Endothelial cell of umbilical vein (primary cell): ENCODE measurements around the gene RAD18. TPM values are rescaled to one million over a fixed set of nuclear protein-coding genes. Genes with fewer than 3 reads are reported as not detected.

Experiments used
- BruUV-seq: library from RNA; stranded (reverse); fragments of 400-500 nt; replicated peaks from 2 replicates; lab custom pipeline; 2021; lab: Mats Ljungman, UMichigan
- CTCF ChIA-PET: fragments of 300-600, 350-600 bp; sonication (Branson Sonifier 250); formaldehyde crosslinking; loops from one replicate; lab custom pipeline; 2021; ENCODE audit warnings: antibody characterized with exemption, inconsistent platforms; lab: Charles Lee
- POLR2A ChIA-PET: fragments of 300-600, 350-600 bp; sonication (Branson Sonifier 250); formaldehyde crosslinking; loops from one replicate; lab custom pipeline; 2021; ENCODE audit warnings: antibody characterized with exemption, inconsistent platforms; lab: Charles Lee
- DNase-seq: peaks from one replicate; pipeline ENCODE4 v3.0.0-alpha.2; 2011; ENCODE audit warnings: low read depth, low spot score
- FAIRE-seq: peaks from 2 replicates; lab custom pipeline; 2011; peaks lifted over from hg19 to GRCh38; lab: Jason Lieb, UNC
- H2AFZ ChIP-seq: 2 replicates; pipeline ENCODE4 v1.6.0; 2012; ENCODE audit warnings: low read depth, low read length, control low read depth, inconsistent platforms
- H3K27ac ChIP-seq: 2 replicates; pipeline ENCODE4 v1.5.1; 2011; ENCODE audit warnings: low read depth, mild to moderate bottlenecking, control low read depth, low read length, moderate library complexity; ENCODE audit not compliant: insufficient read depth
- H3K27me3 ChIP-seq, 2 experiments: 2 replicates each; pipeline versions ENCODE4 v1.6.0 to v1.6.1; 2011; ENCODE audit warnings: low read length in 2 of 2, mixed read lengths in 1 of 2; ENCODE audit not compliant: control insufficient read depth in 2 of 2, insufficient read depth in 2 of 2
- H3K36me3 ChIP-seq, 2 experiments: 2 replicates in 1 of 2; 3 replicates in 1 of 2; pipeline ENCODE4 v1.5.1; 2011; ENCODE audit warnings: low read length in 2 of 2, mild to moderate bottlenecking in 1 of 2, moderate library complexity in 1 of 2; ENCODE audit not compliant: control insufficient read depth in 2 of 2, insufficient read depth in 2 of 2; ENCODE audit errors: extremely low read depth in 1 of 2
- H3K4me1 ChIP-seq: 3 replicates; pipeline ENCODE4 v1.5.1; 2011; ENCODE audit warnings: mild to moderate bottlenecking, low read length; ENCODE audit not compliant: control insufficient read depth, insufficient read depth; ENCODE audit errors: extremely low read depth
- H3K4me2 ChIP-seq: 2 replicates; pipeline ENCODE4 v1.6.1; 2011; ENCODE audit warnings: low read length, control low read depth, mixed read lengths; ENCODE audit not compliant: insufficient read depth
- H3K4me3 ChIP-seq, 3 experiments: fragments of 200-600 bp in 1 of 3; sonication (generic), shearing (Covaris generic) in 1 of 3; replicated peaks in 1 of 3; 2 replicates each; pipeline ENCODE4 v1.5.1; 2011 to 2016; ENCODE audit warnings: control low read depth in 3 of 3, low read length in 3 of 3, mild to moderate bottlenecking in 2 of 3, inconsistent platforms in 1 of 3, low read depth in 1 of 3, moderate library complexity in 1 of 3; ENCODE audit not compliant: insufficient read depth in 1 of 3
- H3K79me2 ChIP-seq: 2 replicates; pipeline ENCODE4 v1.6.0; 2012; ENCODE audit warnings: low read length, inconsistent platforms; ENCODE audit not compliant: control insufficient read depth, insufficient read depth
- H3K9ac ChIP-seq: replicated peaks from 2 replicates; pipeline ENCODE3; 2011; ENCODE audit warnings: low read length, control low read depth; ENCODE audit not compliant: insufficient read depth; ENCODE audit errors: extremely low read depth
- H3K9me1 ChIP-seq: replicated peaks from 3 replicates; pipeline ENCODE4 v1.6.0; 2011; ENCODE audit warnings: mild to moderate bottlenecking, low read length; ENCODE audit not compliant: control insufficient read depth, insufficient read depth; ENCODE audit errors: extremely low read depth
- H3K9me3 ChIP-seq: replicated peaks from 2 replicates; pipeline ENCODE4 v1.5.1; 2012; ENCODE audit warnings: low read length, inconsistent platforms; ENCODE audit not compliant: control insufficient read depth, insufficient read depth
- H4K20me1 ChIP-seq: replicated peaks from 2 replicates; pipeline ENCODE3; 2011; ENCODE audit warnings: mild to moderate bottlenecking, low read length; ENCODE audit not compliant: control insufficient read depth, insufficient read depth; ENCODE audit errors: extremely low read depth
- CTCF ChIP-seq, 2 donors: IDR thresholded peaks; 1 replicate in 1 of 2; 2 replicates in 1 of 2; pipeline ENCODE4 v1.5.1; 2011; ENCODE audit warnings: low read length in 2 of 2, mild to moderate bottlenecking in 2 of 2, moderate library complexity in 2 of 2, control low read depth in 1 of 2, inconsistent platforms in 1 of 2, low read depth in 1 of 2; ENCODE audit not compliant: insufficient read depth in 1 of 2; ENCODE audit errors: extremely low read depth in 1 of 2
- EZH2 ChIP-seq: IDR thresholded peaks from 2 replicates; pipeline ENCODE4 v1.6.1; 2012; ENCODE audit warnings: borderline replicate concordance, low read depth, mild to moderate bottlenecking, moderate library complexity, low read length, inconsistent platforms; ENCODE audit not compliant: severe bottlenecking
- FOS ChIP-seq: IDR thresholded peaks from 2 replicates; pipeline ENCODE4 v1.6.1; 2011; ENCODE audit warnings: mild to moderate bottlenecking, low read length, moderate library complexity, borderline replicate concordance; ENCODE audit not compliant: insufficient read depth
- GATA2 ChIP-seq: IDR thresholded peaks from 2 replicates; pipeline ENCODE4 v1.7.0; 2011; ENCODE audit warnings: low read depth, mild to moderate bottlenecking, moderate library complexity, mixed read lengths, low read length; ENCODE audit not compliant: insufficient read length, insufficient read depth
- JUN ChIP-seq: IDR thresholded peaks from 2 replicates; pipeline ENCODE4 v1.6.1; 2011; ENCODE audit warnings: borderline replicate concordance, low read depth; ENCODE audit not compliant: insufficient read length, insufficient read depth
- MAX ChIP-seq: IDR thresholded peaks from 2 replicates; pipeline ENCODE4 v1.6.1; 2011; ENCODE audit not compliant: insufficient read depth, insufficient read length
- MYC ChIP-seq: IDR thresholded peaks from one replicate; pipeline ENCODE4 v1.6.1; 2011; ENCODE audit warnings: mild to moderate bottlenecking, low read depth, low read length
- POLR2A ChIP-seq: IDR thresholded peaks from 2 replicates; pipeline ENCODE4 v1.6.1; 2012; ENCODE audit warnings: low read depth, mild to moderate bottlenecking, control low read depth, low read length
- POLR2AphosphoS5 ChIP-seq: IDR thresholded peaks from 2 replicates; pipeline ENCODE4 v1.6.1; 2012; ENCODE audit warnings: low read depth, mild to moderate bottlenecking, control low read depth, low read length, moderate library complexity; ENCODE audit not compliant: insufficient read depth
- dilution Hi-C: fragments of 300-500 bp; cut with MboI; formaldehyde crosslinking; loops from one replicate; pipeline ENCODE4 v1.15.0; 2019; ENCODE audit warnings: low sequenced_read_pairs; ENCODE audit not compliant: extremely low pct_ligation_motif_present
- intact Hi-C: fragments of 100-400 bp; cut with micrococcal nuclease; formaldehyde crosslinking; loops from one replicate; pipeline ENCODE4 v1.10.0; 2022
- polyA plus RNA-seq, 4 experiments: library from polyadenylated mRNA; depleted of rRNA in 3 of 4; stranded (reverse) in 3 of 4; unstranded in 1 of 4; fragments of >200 nt; gene quantifications; 2 replicates each; pipeline versions ENCODE4 v1.2.1 to v1.2.3, GENCODE V29; 2011 to 2012; ENCODE audit warnings: missing spikeins in 1 of 4
- total RNA-seq: library from RNA; stranded (reverse); gene quantifications from 2 replicates; pipeline ENCODE4 v1.2.3, GENCODE V29; 2021

Gene RAD18
- total and polyA plus RNA-seq, 2 donors (not counting 3 experiments of a cell fraction or from before 2014, with no cell fraction given): 7.9 to 23.8 TPM

GRCh38 chr3:8886546-8886945 is 76.7 kb downstream of the RAD18 start:
- CTCF ChIA-PET: interaction anchor here (1.4 kb wide), 1 partner anchor 117 kb away, joined by 5 read pairs; the partner anchor contains the start of gene OXTR
- Histone ChIP-seq H2AFZ (no peak overlapping the region), H3K79me2 (no peaks in the 10 kb centered on the region), H3K9me3 (no peaks in the 10 kb centered on the region), H3K27ac (no peak overlapping the region), H4K20me1 (no peaks in the 10 kb centered on the region), H3K4me1 (no peaks in the 10 kb centered on the region), H3K9ac (no peak overlapping the region), H3K4me3 (no peak overlapping the region), H3K27me3 (no peaks in the 10 kb centered on the region), H3K9me1 (no peaks in the 10 kb centered on the region), H3K36me3 (no peaks in the 10 kb centered on the region), H3K4me2 (no peak overlapping the region)
- FAIRE-seq (no peak), DNase-seq (no peak)
- intact Hi-C loops (no loop called here), dilution Hi-C loops (no loop called here)
- POLR2A ChIA-PET: no interaction called here
- TF ChIP-seq JUN: no peak
- TF ChIP-seq POLR2A: no peak
- TF ChIP-seq FOS: no peak
- TF ChIP-seq EZH2: no peak
- TF ChIP-seq MYC: no peak
- TF ChIP-seq GATA2: no peak
- no TSS peak for BruUV-seq

- Histone ChIP-seq H3K27ac (no peak overlapping the region), H3K79me2 (no peaks in the 10 kb centered on the region), H4K20me1 (no peaks in the 10 kb centered on the region), H3K9me1 (no peaks in the 10 kb centered on the region), H3K27me3 (no peaks in the 10 kb centered on the region), H3K9me3 (no peaks in the 10 kb centered on the region), H3K36me3 (peaks cover 0 to 3% of the 10 kb centered on the region in 2 experiments), H3K4me3 (no peak overlapping the region), H3K4me2 (no peak overlapping the region), H3K4me1 (no peaks in the 10 kb centered on the region), H3K9ac (no peak overlapping the region), H2AFZ (no peak overlapping the region)
- TF ChIP-seq POLR2A: no peak
- no peak for TF ChIP-seq MAX
- TF ChIP-seq CTCF (IDR thresholded peaks at IDR 0.05; ENCODE audit: extremely low read depth in 1 of 2, insufficient read depth in 1 of 2, low read depth in 1 of 2, low read length in 2 of 2): no peak
- no peak for TF ChIP-seq POLR2AphosphoS5
- TF ChIP-seq MYC: no peak
- no peak for TF ChIP-seq FOS
- no peak for TF ChIP-seq JUN
- no peak for TF ChIP-seq GATA2
- TF ChIP-seq EZH2: no peak
- intact Hi-C loops (no loop called here), dilution Hi-C loops (no loop called here)
- POLR2A ChIA-PET: no interaction called here
- no peak for FAIRE-seq
- BruUV-seq: no TSS peak
- no peak for DNase-seq
- CTCF ChIA-PET: no interaction called here
Measured at GRCh38 chr3:8885536-8886316, 77.5 kb downstream of the RAD18 start.
